Type B pancreatic cell (in vitro differentiated cells): ENCODE data around the gene TCEA2. TPM values are rescaled to one million over a fixed set of nuclear protein-coding genes. Genes with fewer than 3 reads are reported as not detected.
"Not testable (repeated sequence)": the region's sequence is repeated elsewhere in the genome, so short reads cannot be mapped to it uniquely, and the experiment has no call there.

Experiments used
- DNase-seq: peaks from one replicate; pipeline ENCODE4 v3.0.0; 2021; ENCODE audit warnings: mixed read lengths; ENCODE audit not compliant: unreplicated experiment; ENCODE audit errors: extremely low spot score
- H3K27ac Mint-ChIP-seq: 2 replicates; pipeline ENCODE4 v1.8.0; 2021; ENCODE audit warnings: mild to moderate bottlenecking, mixed read lengths
- H3K27me3 Mint-ChIP-seq: 2 replicates; pipeline ENCODE4 v1.8.0; 2021; ENCODE audit warnings: mixed read lengths
- H3K36me3 Mint-ChIP-seq: 2 replicates; pipeline ENCODE4 v1.8.0; 2021; ENCODE audit warnings: mixed read lengths
- H3K4me1 Mint-ChIP-seq: one replicate; pipeline ENCODE4 v1.8.0; 2021; ENCODE audit warnings: mixed read lengths; ENCODE audit not compliant: unreplicated experiment
- H3K4me3 Mint-ChIP-seq: 2 replicates; pipeline ENCODE4 v1.8.0; 2021; ENCODE audit warnings: mild to moderate bottlenecking, mixed read lengths
- H3K9me3 Mint-ChIP-seq: 2 replicates; pipeline ENCODE4 v1.8.0; 2021; ENCODE audit warnings: mixed read lengths
- CTCF ChIP-seq: fragments of 200-600 bp; sonication (generic); conservative IDR thresholded peaks from 2 replicates; pipeline ENCODE4 v1.5.0; 2021; ENCODE audit warnings: antibody characterized with exemption, mild to moderate bottlenecking
- total RNA-seq: library from RNA; stranded (reverse); gene quantifications from 2 replicates; pipeline ENCODE4 v1.2.1, GENCODE V29; 2021; ENCODE audit warnings: low replicate concordance

The TCEA2 gene
- total RNA-seq, 1 donor from 2014 or later, result 73.3 TPM

- DNase-seq, result no peak
- TF ChIP-seq CTCF, result no peak
- Mint-ChIP-seq H3K4me1 (peaks cover 4% of the 10 kb centered on the region), H3K27ac (no peak overlapping the region), H3K4me3 (no peak overlapping the region), H3K36me3 (no peaks in the 10 kb centered on the region), H3K27me3 (peaks cover 5% of the 10 kb centered on the region), H3K9me3 (no peaks in the 10 kb centered on the region)
Measured at GRCh38 chr20:64115171-64115911, 52.3 kb downstream of the TCEA2 start.

- Mint-ChIP-seq H3K36me3 (no peaks in the 10 kb centered on the region), H3K4me3 (no peak overlapping the region), H3K9me3 (no peaks in the 10 kb centered on the region), H3K27ac (no peak overlapping the region), H3K4me1 (peaks cover 6% of the 10 kb centered on the region), H3K27me3 (peaks cover 8% of the 10 kb centered on the region)
- no peak for TF ChIP-seq CTCF
- no peak for DNase-seq
Measured at GRCh38 chr20:64116016-64116415, 53.0 kb downstream of the TCEA2 start.

- peaks cover 15% of the 10 kb centered on the region for H3K27me3 Mint-ChIP-seq
- H3K4me3 Mint-ChIP-seq, result no peak overlapping the region
- H3K36me3 Mint-ChIP-seq, result no peaks in the 10 kb centered on the region
- DNase-seq, result no peak
- TF ChIP-seq CTCF, result no peak
- no peaks in the 10 kb centered on the region for H3K9me3 Mint-ChIP-seq
- no peak overlapping the region for H3K27ac Mint-ChIP-seq
- peaks cover 6% of the 10 kb centered on the region for H3K4me1 Mint-ChIP-seq
Measured at GRCh38 chr20:64116541-64117431, 53.8 kb downstream of the TCEA2 start.

- H3K4me3 Mint-ChIP-seq, H3K36me3 Mint-ChIP-seq, DNase-seq, H3K27ac Mint-ChIP-seq, H3K9me3 Mint-ChIP-seq, H3K4me1 Mint-ChIP-seq: not testable (repeated sequence)
- peaks cover 21% of the 10 kb centered on the region for H3K27me3 Mint-ChIP-seq
Measured at GRCh38 chr20:64117432-64117777, 54.4 kb downstream of the TCEA2 start.

- H3K4me1 Mint-ChIP-seq, result peaks cover 6% of the 10 kb centered on the region
Measured at GRCh38 chr20:64119301-64119680, 56.3 kb downstream of the TCEA2 start.

More at GRCh38 chr20:64119301-64119680, 56.3 kb downstream of the TCEA2 start:
- DNase-seq, result no peak
- no peak for TF ChIP-seq CTCF
- no peak overlapping the region for H3K27ac Mint-ChIP-seq
- no peaks in the 10 kb centered on the region for H3K9me3 Mint-ChIP-seq
- H3K4me3 Mint-ChIP-seq, result no peak overlapping the region
- H3K36me3 Mint-ChIP-seq, result no peaks in the 10 kb centered on the region
- peaks cover 32% of the 10 kb centered on the region for H3K27me3 Mint-ChIP-seq
